AG04449 (cell line): ENCODE results near the gene SPTSSA.
"Not testable (repeated sequence)": the region's sequence is repeated elsewhere in the genome, so short reads cannot be mapped to it uniquely, and the experiment has no call there.

Source experiments
- CTCF ChIA-PET: fragments of 350-600 bp; formaldehyde crosslinking; extraction: SDS; loops from one replicate; lab custom pipeline; 2021; ENCODE audit warnings: antibody characterized with exemption; lab: Yijun Ruan, JAX
- POLR2A ChIA-PET: fragments of 400-600, 350-600 bp; formaldehyde crosslinking; extraction: SDS; loops from one replicate; lab custom pipeline; 2020; ENCODE audit warnings: antibody characterized with exemption, inconsistent platforms; lab: Yijun Ruan, JAX
- DNase-seq: peaks from one replicate; pipeline ENCODE4 v3.0.0-alpha.2; 2010; ENCODE audit warnings: low read depth, low spot score
- H3K4me3 ChIP-seq: 2 replicates; pipeline ENCODE4 v1.5.1; 2011; ENCODE audit warnings: low read depth, mild to moderate bottlenecking, control low read depth, low read length
- CTCF ChIP-seq: IDR thresholded peaks from one replicate; pipeline ENCODE4 v1.5.1; 2011; ENCODE audit warnings: mild to moderate bottlenecking, moderate library complexity, low read length, control low read depth, inconsistent platforms; ENCODE audit not compliant: insufficient read depth; ENCODE audit errors: missing control alignments

SPTSSA gene

GRCh38 chr14:34437729-34438080 is 24.3 kb downstream of the SPTSSA start:
- POLR2A ChIA-PET: no interaction called here
- no peak for TF ChIP-seq CTCF
- DNase-seq: no peak
- CTCF ChIA-PET: interaction anchor here (1.2 kb wide), 1 partner anchor 113 kb away, joined by 4 read pairs; no protein-coding TSS in a partner anchor
- no peak overlapping the region for H3K4me3 ChIP-seq

- ChIA-PET CTCF (interaction anchor here (1.2 kb wide), 1 partner anchor 112 kb away, joined by 4 read pairs; no protein-coding TSS in a partner anchor), POLR2A (no interaction called here)
- no peak for DNase-seq
- no peak for TF ChIP-seq CTCF
- no peak overlapping the region for H3K4me3 ChIP-seq
Measured at GRCh38 chr14:34436960-34437728, 24.9 kb downstream of the SPTSSA start.

GRCh38 chr14:34436118-34436905 is 25.7 kb downstream of the SPTSSA start:
- no peak for TF ChIP-seq CTCF
- ChIA-PET CTCF (no interaction called here), POLR2A (no interaction called here)
- DNase-seq: no peak
- no peak overlapping the region for H3K4me3 ChIP-seq

- TF ChIP-seq CTCF: no peak
- H3K4me3 ChIP-seq: no peak overlapping the region
- CTCF ChIA-PET: no interaction called here
- no peak for DNase-seq
- POLR2A ChIA-PET: no interaction called here
Measured at GRCh38 chr14:34433957-34434356, 28.1 kb downstream of the SPTSSA start.

GRCh38 chr14:34428102-34428466 is 34.0 kb downstream of the SPTSSA start:
- POLR2A ChIA-PET, CTCF ChIA-PET, H3K4me3 ChIP-seq, DNase-seq: not testable (repeated sequence)

- DNase-seq: no peak
- H3K4me3 ChIP-seq: no peak overlapping the region
- no peak for TF ChIP-seq CTCF
- POLR2A ChIA-PET: no interaction called here
- CTCF ChIA-PET: interaction anchor here (0.6 kb wide), 1 partner anchor 8 kb away, joined by 4 read pairs; no protein-coding TSS in a partner anchor
Measured at GRCh38 chr14:34426313-34427295, 35.4 kb downstream of the SPTSSA start.
